Endothelial cell (in vitro differentiated cells): ENCODE data around the gene ADAM33. TPM values are rescaled to one million over a fixed set of nuclear protein-coding genes. Genes with fewer than 3 reads are reported as not detected.

Source experiments
- DNase-seq: peaks from one replicate; pipeline ENCODE4 v3.0.0; 2021; ENCODE audit warnings: low spot score
- H3K27ac Mint-ChIP-seq: one replicate; pipeline ENCODE4 v1.8.0; 2021; ENCODE audit warnings: mixed read lengths, inconsistent platforms; ENCODE audit not compliant: unreplicated experiment
- H3K27me3 Mint-ChIP-seq: one replicate; pipeline ENCODE4 v1.8.0; 2021; ENCODE audit warnings: mild to moderate bottlenecking, moderate library complexity, mixed read lengths, inconsistent platforms; ENCODE audit not compliant: unreplicated experiment
- H3K36me3 Mint-ChIP-seq: one replicate; pipeline ENCODE4 v1.8.0; 2021; ENCODE audit warnings: mild to moderate bottlenecking, low read depth, mixed read lengths, inconsistent platforms; ENCODE audit not compliant: unreplicated experiment
- H3K4me1 Mint-ChIP-seq: one replicate; pipeline ENCODE4 v1.8.0; 2021; ENCODE audit warnings: mild to moderate bottlenecking, mixed read lengths, inconsistent platforms; ENCODE audit not compliant: unreplicated experiment
- H3K4me3 Mint-ChIP-seq: one replicate; pipeline ENCODE4 v1.8.0; 2021; ENCODE audit warnings: mild to moderate bottlenecking, mixed read lengths, inconsistent platforms; ENCODE audit not compliant: unreplicated experiment
- H3K9me3 Mint-ChIP-seq: one replicate; pipeline ENCODE4 v1.8.0; 2021; ENCODE audit warnings: mixed read lengths, inconsistent platforms; ENCODE audit not compliant: unreplicated experiment
- CTCF ChIP-seq: fragments of 200-600 bp; sonication (generic); IDR thresholded peaks from one replicate; pipeline ENCODE4 v1.5.0; 2021; ENCODE audit warnings: antibody characterized with exemption; ENCODE audit not compliant: unreplicated experiment
- total RNA-seq: library from RNA; stranded (reverse); fragmentation: NEBNext Ultra II Directional; extraction: Animal tissue kit (Norgen Biotek cat#: 25700); gene quantifications from one replicate; pipeline ENCODE4 v1.2.1, GENCODE V29; 2021; ENCODE audit not compliant: unreplicated experiment

ADAM33 gene
- total RNA-seq, 1 donor from 2014 or later: 0.23 TPM

DNA sequence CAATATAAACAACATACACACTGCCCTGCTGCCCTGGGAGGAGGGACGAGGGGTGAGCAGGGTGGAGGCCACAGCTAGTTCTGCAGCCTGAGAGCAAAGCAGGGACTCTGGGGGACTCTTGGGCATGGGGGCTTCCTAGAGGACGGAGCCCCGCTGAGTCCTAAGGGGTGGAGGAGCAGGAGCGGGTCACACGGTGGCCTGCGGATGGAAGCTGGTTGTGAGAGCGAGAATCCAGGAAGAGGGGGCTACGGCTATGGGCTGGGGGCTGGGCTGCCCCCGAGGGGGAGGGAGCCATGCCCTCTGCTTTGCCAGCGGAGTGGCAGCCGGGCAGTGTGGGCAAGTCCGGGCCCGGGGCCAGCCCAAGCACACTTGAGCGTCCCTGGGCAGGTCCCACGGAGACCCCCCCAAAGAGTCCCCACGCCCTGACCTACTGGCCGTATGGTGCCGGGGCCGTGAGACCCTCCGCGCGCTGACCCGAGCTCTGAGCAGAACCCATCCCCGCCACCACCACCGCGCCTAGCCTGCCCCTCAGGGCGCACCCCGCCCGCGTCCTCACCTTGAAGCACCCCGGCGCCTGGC is 369 bp downstream of the ADAM33 start:
- no peak overlapping the region for H3K4me3 Mint-ChIP-seq
- H3K4me1 Mint-ChIP-seq: no peaks in the 10 kb centered on the region
- no peaks in the 10 kb centered on the region for H3K9me3 Mint-ChIP-seq
- no peak for TF ChIP-seq CTCF
- no peak for DNase-seq
- H3K36me3 Mint-ChIP-seq: no peaks in the 10 kb centered on the region
- H3K27ac Mint-ChIP-seq: no peak overlapping the region
- H3K27me3 Mint-ChIP-seq: peaks cover 2% of the 10 kb centered on the region

GRCh38 chr20:3680701-3681351 is 984 bp downstream of the ADAM33 start:
- H3K9me3 Mint-ChIP-seq: no peaks in the 10 kb centered on the region
- no peak for DNase-seq
- H3K36me3 Mint-ChIP-seq: no peaks in the 10 kb centered on the region
- peaks cover 2% of the 10 kb centered on the region for H3K27me3 Mint-ChIP-seq
- H3K4me1 Mint-ChIP-seq: no peaks in the 10 kb centered on the region
- no peak for TF ChIP-seq CTCF
- no peak overlapping the region for H3K4me3 Mint-ChIP-seq
- no peak overlapping the region for H3K27ac Mint-ChIP-seq

- no peak for TF ChIP-seq CTCF
- Mint-ChIP-seq H3K4me3 (no peak overlapping the region), H3K4me1 (no peaks in the 10 kb centered on the region), H3K27ac (no peak overlapping the region), H3K9me3 (no peaks in the 10 kb centered on the region), H3K36me3 (no peaks in the 10 kb centered on the region), H3K27me3 (peaks cover 5% of the 10 kb centered on the region)
- no peak for DNase-seq
These were observed 1.8 kb downstream of the ADAM33 start for GRCh38 chr20:3679749-3680700.

- Mint-ChIP-seq H3K27me3 (peaks cover 7% of the 10 kb centered on the region), H3K9me3 (no peaks in the 10 kb centered on the region), H3K4me3 (no peak overlapping the region), H3K27ac (no peak overlapping the region), H3K4me1 (no peaks in the 10 kb centered on the region), H3K36me3 (no peaks in the 10 kb centered on the region)
- no peak for DNase-seq
- no peak for TF ChIP-seq CTCF
These were observed 2.7 kb downstream of the ADAM33 start for GRCh38 chr20:3678856-3679720.
